ENCODE results near the gene FNBP1L. TPM values are rescaled to one million over a fixed set of nuclear protein-coding genes. Genes with fewer than 3 reads are reported as not detected.

Gene FNBP1L
- total and polyA plus RNA-seq, 2 donors (not counting 1 experiment from before 2014, with no cell fraction given), result 0.86 to 5.4 TPM

- no peaks in the 10 kb centered on the region for H3K9me3 Mint-ChIP-seq (ENCODE audit: insufficient read depth)
- ATAC-seq (ENCODE audit: low read depth) (no peak), DNase-seq (no peak)
- no peak overlapping the region for H3K4me3 Mint-ChIP-seq
- Histone ChIP-seq H4K20me1 (ENCODE audit: control insufficient read depth, insufficient read depth, low read length, poor library complexity, severe bottlenecking) (no peaks in the 10 kb centered on the region), H3K9me3 (ENCODE audit: control extremely low read depth in 1 of 3, control insufficient read depth in 2 of 3, insufficient read depth in 1 of 3, low read length in 2 of 3) (no peaks in the 10 kb centered on the region), H3K9ac (ENCODE audit: low read length) (no peak overlapping the region), H3K4me2 (replicated peaks; ENCODE audit: low read depth, low read length, poor library complexity, severe bottlenecking) (no peak overlapping the region), H3K4me1 (ENCODE audit: control insufficient read depth in 2 of 2, insufficient read depth in 2 of 2, low read length in 2 of 2) (no peaks in the 10 kb centered on the region), H3K4me3 (ENCODE audit: control extremely low read depth in 1 of 5, extremely low read depth in 1 of 5, insufficient read depth in 1 of 5, low read depth in 2 of 5, low read length in 4 of 5) (no peak overlapping the region), H3K27ac (ENCODE audit: low read length in 2 of 2) (no peak overlapping the region), H3K27me3 (replicated peaks in 1 of 4; ENCODE audit: control extremely low read depth in 1 of 4, control insufficient read depth in 3 of 4, insufficient read depth in 4 of 4, low read length in 3 of 4) (peaks cover 0 to 3% (median 0%) of the 10 kb centered on the region in 4 experiments), H3K36me3 (replicated peaks in 1 of 2; ENCODE audit: control extremely low read depth in 1 of 2, control insufficient read depth in 1 of 2, extremely low read depth in 1 of 2, insufficient read depth in 2 of 2, low read length in 1 of 2) (no peaks in the 10 kb centered on the region), H3K79me2 (ENCODE audit: control insufficient read depth, insufficient read depth, low read length) (peaks cover 51% of the 10 kb centered on the region), H2AFZ (ENCODE audit: insufficient read depth, low read depth, low read length, poor library complexity, severe bottlenecking) (no peak overlapping the region)
- ChIA-PET POLR2A (no interaction called here), CTCF (interaction anchor here (0.7 kb wide), 1 partner anchor 417 kb away, joined by 3 read pairs; no protein-coding TSS in a partner anchor)
- no peaks in the 10 kb centered on the region for H3K4me1 Mint-ChIP-seq
- no peak overlapping the region for H3K27ac Mint-ChIP-seq
- intact Hi-C loops (cut with micrococcal nuclease), result no loop called here
- 100% methylated on average over 4 of the region's 6 CpGs for WGBS (ENCODE audit: insufficient coverage)
- H3K27me3 Mint-ChIP-seq, result no peaks in the 10 kb centered on the region
- no peak for TF ChIP-seq EZH2 (IDR thresholded peaks at IDR 0.05; ENCODE audit: borderline replicate concordance, insufficient read depth, low read depth, low read length, poor library complexity, severe bottlenecking)
- TF ChIP-seq CTCF (IDR thresholded peaks at IDR 0.05), result no peak
These were observed 23.4 kb downstream of the FNBP1L start for GRCh38 chr1:93471284-93471683.

GRCh38 chr1:93471911-93472310 is 24.0 kb downstream of the FNBP1L start:
- no peak overlapping the region for H3K27ac Mint-ChIP-seq
- H3K9ac ChIP-seq (ENCODE audit: low read length), result no peak overlapping the region
- no peak overlapping the region for H3K4me3 Mint-ChIP-seq
- peaks cover 0 to 3% (median 0%) of the 10 kb centered on the region in 4 experiments for H3K27me3 ChIP-seq (replicated peaks in 1 of 4; ENCODE audit: control extremely low read depth in 1 of 4, control insufficient read depth in 3 of 4, insufficient read depth in 4 of 4, low read length in 3 of 4)
- no peaks in the 10 kb centered on the region for H3K4me1 Mint-ChIP-seq
- ChIA-PET POLR2A (no interaction called here), CTCF (no interaction called here)
- no peaks in the 10 kb centered on the region for H3K4me1 ChIP-seq (ENCODE audit: control insufficient read depth in 2 of 2, insufficient read depth in 2 of 2, low read length in 2 of 2)
- peaks cover 49% of the 10 kb centered on the region for H3K79me2 ChIP-seq (ENCODE audit: control insufficient read depth, insufficient read depth, low read length)
- no peak overlapping the region for H3K27ac ChIP-seq (ENCODE audit: low read length in 2 of 2)
- H3K4me3 ChIP-seq (ENCODE audit: control extremely low read depth in 1 of 5, extremely low read depth in 1 of 5, insufficient read depth in 1 of 5, low read depth in 2 of 5, low read length in 4 of 5), result no peak overlapping the region
- H3K36me3 ChIP-seq (replicated peaks in 1 of 2; ENCODE audit: control extremely low read depth in 1 of 2, control insufficient read depth in 1 of 2, extremely low read depth in 1 of 2, insufficient read depth in 2 of 2, low read length in 1 of 2), result no peaks in the 10 kb centered on the region
- H4K20me1 ChIP-seq (ENCODE audit: control insufficient read depth, insufficient read depth, low read length, poor library complexity, severe bottlenecking), result no peaks in the 10 kb centered on the region
- intact Hi-C loops (cut with micrococcal nuclease), result no loop called here
- WGBS (ENCODE audit: insufficient coverage), result no CpG with 5 or more reads among the region's 1 CpG
- no peak overlapping the region for H3K4me2 ChIP-seq (replicated peaks; ENCODE audit: low read depth, low read length, poor library complexity, severe bottlenecking)
- DNase-seq, result no peak
- H3K27me3 Mint-ChIP-seq, result no peaks in the 10 kb centered on the region
- no peak for TF ChIP-seq EZH2 (IDR thresholded peaks at IDR 0.05; ENCODE audit: borderline replicate concordance, insufficient read depth, low read depth, low read length, poor library complexity, severe bottlenecking)
- TF ChIP-seq CTCF (IDR thresholded peaks at IDR 0.05), result no peak
- H2AFZ ChIP-seq (ENCODE audit: insufficient read depth, low read depth, low read length, poor library complexity, severe bottlenecking), result no peak overlapping the region
- ATAC-seq (ENCODE audit: low read depth), result no peak
- no peaks in the 10 kb centered on the region for H3K9me3 ChIP-seq (ENCODE audit: control extremely low read depth in 1 of 3, control insufficient read depth in 2 of 3, insufficient read depth in 1 of 3, low read length in 2 of 3)
- H3K9me3 Mint-ChIP-seq (ENCODE audit: insufficient read depth), result peaks cover 2% of the 10 kb centered on the region
